ENCODE measurements around the gene RAB22A. TPM values are rescaled to one million over a fixed set of nuclear protein-coding genes. Genes with fewer than 3 reads are reported as not detected.
A peak's percentile ranks its signal among the peaks of the same experiment; 100 is the strongest.

The RAB22A gene
- total and polyA plus RNA-seq, 2 of the 4 experiments (the other 2 are of a cell fraction) = 8.2 to 8.4 TPM

DNA sequence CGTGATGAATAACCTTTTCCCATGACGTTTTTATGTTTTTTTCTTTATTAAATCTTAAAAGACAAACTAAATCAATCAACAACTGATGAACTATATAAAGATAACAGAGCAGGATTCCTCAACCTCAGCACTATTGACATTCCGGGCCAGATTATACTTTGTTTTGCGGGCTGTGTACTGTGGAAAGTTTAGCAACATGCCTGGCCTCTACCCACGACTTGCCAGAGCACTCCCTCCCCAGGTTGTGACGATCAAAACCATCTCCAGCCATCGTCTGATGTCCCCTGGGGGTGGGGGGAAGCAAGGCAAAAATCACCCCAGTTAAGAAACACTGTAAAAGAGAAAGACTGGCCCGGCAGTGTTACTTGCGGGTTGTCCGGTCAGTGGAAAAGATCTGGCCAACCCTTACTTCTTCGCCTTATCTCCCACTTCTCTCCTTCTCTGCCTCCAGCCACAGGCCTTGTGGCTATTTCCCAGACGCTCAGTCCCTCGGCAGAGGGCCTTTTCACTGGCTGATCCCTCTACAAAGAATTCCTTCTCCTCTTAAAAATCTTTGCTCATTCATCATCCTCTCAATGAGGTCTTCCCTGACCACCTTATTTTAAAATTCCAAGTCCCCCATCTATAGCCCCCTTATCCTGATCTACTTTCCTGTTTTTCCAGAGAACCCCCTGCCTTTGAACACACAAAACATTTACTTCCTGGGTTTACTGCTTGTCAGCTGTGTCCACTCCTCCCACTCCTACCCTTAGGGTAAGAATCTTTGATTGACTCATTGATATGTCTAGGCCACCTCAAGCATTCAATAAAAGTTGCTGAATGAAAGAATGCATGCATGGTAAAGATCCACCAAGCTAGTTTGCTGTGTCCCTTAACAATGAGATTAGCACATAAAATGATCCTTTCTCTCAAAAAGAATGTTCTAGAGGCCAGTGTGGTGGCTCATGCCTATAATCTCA, 14.7 kb upstream of the RAB22A start:
- Histone ChIP-seq H3K27me3 (ENCODE audit: control insufficient read depth, insufficient read depth, low read length) (no peaks in the 10 kb centered on the region), H3K4me2 (ENCODE audit: low read depth, low read length) (no peak overlapping the region), H3K9me1 (ENCODE audit: insufficient read depth, low read length) (peaks cover 6% of the 10 kb centered on the region; the same call in 1 of the 2 replicates), H3K4ac (ENCODE audit: low read depth, low read length) (no peak overlapping the region), H3K14ac (replicated peaks; ENCODE audit: low read depth, low read length) (no peak overlapping the region), H2BK20ac (ENCODE audit: low read depth, low read length) (no peak overlapping the region), H3K18ac (ENCODE audit: low read depth, low read length) (no peak overlapping the region), H2BK5ac (ENCODE audit: low read depth, low read length, poor library complexity, severe bottlenecking) (no peak overlapping the region), H2AK9ac (replicated peaks; ENCODE audit: low read depth, low read length, poor library complexity) (no peak overlapping the region), H4K5ac (ENCODE audit: low read depth, low read length) (no peak overlapping the region), H4K91ac (ENCODE audit: insufficient read depth, low read depth, low read length) (no peak overlapping the region), H2AK5ac (ENCODE audit: low read depth, low read length) (no peak overlapping the region), H2AFZ (replicated peaks; ENCODE audit: low read length, poor library complexity) (no peak overlapping the region), H3K4me1 (ENCODE audit: control insufficient read depth, insufficient read depth, low read length) (peaks cover 4% of the 10 kb centered on the region), H3K56ac (ENCODE audit: extremely low read depth, insufficient read depth, low read length) (no peak overlapping the region), H3K4me3 (ENCODE audit: insufficient read depth, low read depth, low read length) (no peak overlapping the region), H3K36me3 (ENCODE audit: control insufficient read depth, insufficient read depth, low read length) (no peaks in the 10 kb centered on the region; the same call in 1 of the 2 replicates), H2BK120ac (ENCODE audit: low read depth, low read length) (no peak overlapping the region), H4K20me1 (ENCODE audit: insufficient read depth, low read length) (peaks cover 33% of the 10 kb centered on the region), H3K9ac (ENCODE audit: low read depth, low read length) (no peak overlapping the region), H3K79me1 (ENCODE audit: low read depth in 1 of 2, low read length in 2 of 2) (peaks cover 41 to 76% of the 10 kb centered on the region in 2 experiments), H3K27ac (ENCODE audit: insufficient read depth, low read length) (no peak overlapping the region), H3K23ac (ENCODE audit: low read depth, low read length) (peak overlapping the region; percentile 24; the same call in 1 of the 2 replicates), H3K9me3 (ENCODE audit: control insufficient read depth, insufficient read depth, low read length) (no peaks in the 10 kb centered on the region), H4K8ac (ENCODE audit: low read depth in 2 of 2, low read length in 2 of 2) (no peak overlapping the region), H2BK15ac (ENCODE audit: low read depth, low read length) (no peak overlapping the region)
- intact Hi-C loops (cut with micrococcal nuclease) = loop anchor here (5.0 kb wide), 1 partner anchor 37 kb away; no protein-coding TSS in a partner anchor
- WGBS, 2 experiments (ENCODE audit: extremely low coverage in 2 of 2, insufficient read length in 1 of 2) = 100% methylated on average over 4 of the region's 13 CpGs; no CpG with 5 or more reads in 1 of the 2 experiments
- in situ Hi-C loops (cut with MboI; ENCODE audit: low sequenced_read_pairs) = no loop called here
- POLR2A ChIA-PET (ENCODE audit: unreplicated experiment) = no interaction called here
- CTCF ChIA-PET = no interaction called here
- no peak for DNase-seq
- dilution Hi-C loops (cut with HindIII; ENCODE audit: low sequenced_read_pairs, unreplicated experiment) = no loop called here
- no peak for ATAC-seq (ENCODE audit: low read depth)
- TF ChIP-seq RFX5 (IDR thresholded peaks at IDR 0.05; ENCODE audit: low read depth, low read length) (no peak), CHD1 (IDR thresholded peaks at IDR 0.05; ENCODE audit: low read depth, low read length) (no peak), BHLHE40 (IDR thresholded peaks at IDR 0.05; ENCODE audit: low read depth, low read length) (no peak), CEBPB (IDR thresholded peaks at IDR 0.05; ENCODE audit: low read depth, low read length) (no peak), NFE2L2 (IDR thresholded peaks at IDR 0.05; ENCODE audit: low read depth, low read length) (no peak), POLR2A (IDR thresholded peaks at IDR 0.05; ENCODE audit: low read depth, low read length) (no peak), SMC3 (IDR thresholded peaks at IDR 0.05; ENCODE audit: low read depth, low read length) (no peak), RCOR1 (IDR thresholded peaks at IDR 0.05; ENCODE audit: insufficient replicate concordance, low read length) (no peak), MAZ (IDR thresholded peaks at IDR 0.05; ENCODE audit: borderline replicate concordance, low read depth, low read length) (no peak)
- TF ChIP-seq, protein P1, sequence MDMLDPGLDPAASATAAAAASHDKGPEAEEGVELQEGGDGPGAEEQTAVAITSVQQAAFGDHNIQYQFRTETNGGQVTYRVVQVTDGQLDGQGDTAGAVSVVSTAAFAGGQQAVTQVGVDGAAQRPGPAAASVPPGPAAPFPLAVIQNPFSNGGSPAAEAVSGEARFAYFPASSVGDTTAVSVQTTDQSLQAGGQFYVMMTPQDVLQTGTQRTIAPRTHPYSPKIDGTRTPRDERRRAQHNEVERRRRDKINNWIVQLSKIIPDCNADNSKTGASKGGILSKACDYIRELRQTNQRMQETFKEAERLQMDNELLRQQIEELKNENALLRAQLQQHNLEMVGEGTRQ (IDR thresholded peaks at IDR 0.05; ENCODE audit: low read depth, low read length) = no peak
- TF ChIP-seq, protein P2, sequence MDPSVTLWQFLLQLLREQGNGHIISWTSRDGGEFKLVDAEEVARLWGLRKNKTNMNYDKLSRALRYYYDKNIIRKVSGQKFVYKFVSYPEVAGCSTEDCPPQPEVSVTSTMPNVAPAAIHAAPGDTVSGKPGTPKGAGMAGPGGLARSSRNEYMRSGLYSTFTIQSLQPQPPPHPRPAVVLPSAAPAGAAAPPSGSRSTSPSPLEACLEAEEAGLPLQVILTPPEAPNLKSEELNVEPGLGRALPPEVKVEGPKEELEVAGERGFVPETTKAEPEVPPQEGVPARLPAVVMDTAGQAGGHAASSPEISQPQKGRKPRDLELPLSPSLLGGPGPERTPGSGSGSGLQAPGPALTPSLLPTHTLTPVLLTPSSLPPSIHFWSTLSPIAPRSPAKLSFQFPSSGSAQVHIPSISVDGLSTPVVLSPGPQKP (IDR thresholded peaks at IDR 0.05; ENCODE audit: borderline replicate concordance, low read depth, low read length) = no peak
- TF ChIP-seq, protein P3, sequence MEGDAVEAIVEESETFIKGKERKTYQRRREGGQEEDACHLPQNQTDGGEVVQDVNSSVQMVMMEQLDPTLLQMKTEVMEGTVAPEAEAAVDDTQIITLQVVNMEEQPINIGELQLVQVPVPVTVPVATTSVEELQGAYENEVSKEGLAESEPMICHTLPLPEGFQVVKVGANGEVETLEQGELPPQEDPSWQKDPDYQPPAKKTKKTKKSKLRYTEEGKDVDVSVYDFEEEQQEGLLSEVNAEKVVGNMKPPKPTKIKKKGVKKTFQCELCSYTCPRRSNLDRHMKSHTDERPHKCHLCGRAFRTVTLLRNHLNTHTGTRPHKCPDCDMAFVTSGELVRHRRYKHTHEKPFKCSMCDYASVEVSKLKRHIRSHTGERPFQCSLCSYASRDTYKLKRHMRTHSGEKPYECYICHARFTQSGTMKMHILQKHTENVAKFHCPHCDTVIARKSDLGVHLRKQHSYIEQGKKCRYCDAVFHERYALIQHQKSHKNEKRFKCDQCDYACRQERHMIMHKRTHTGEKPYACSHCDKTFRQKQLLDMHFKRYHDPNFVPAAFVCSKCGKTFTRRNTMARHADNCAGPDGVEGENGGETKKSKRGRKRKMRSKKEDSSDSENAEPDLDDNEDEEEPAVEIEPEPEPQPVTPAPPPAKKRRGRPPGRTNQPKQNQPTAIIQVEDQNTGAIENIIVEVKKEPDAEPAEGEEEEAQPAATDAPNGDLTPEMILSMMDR (conservative IDR thresholded peaks at IDR 0.05; ENCODE audit: low read depth, low read length) = no peak
- no TSS peak for BruUV-seq (replicated peaks)

All from IMR-90 (cell line).